GM21526 (cell line): ENCODE data around the gene PLXNC1.

Source experiments
- ATAC-seq: cut with Tn5 transposase; IDR thresholded peaks from one replicate; pipeline ENCODE4 v1.9.1; 2021; ENCODE audit warnings: moderate library complexity; ENCODE audit not compliant: unreplicated experiment, low FRiP score

Gene PLXNC1

DNA sequence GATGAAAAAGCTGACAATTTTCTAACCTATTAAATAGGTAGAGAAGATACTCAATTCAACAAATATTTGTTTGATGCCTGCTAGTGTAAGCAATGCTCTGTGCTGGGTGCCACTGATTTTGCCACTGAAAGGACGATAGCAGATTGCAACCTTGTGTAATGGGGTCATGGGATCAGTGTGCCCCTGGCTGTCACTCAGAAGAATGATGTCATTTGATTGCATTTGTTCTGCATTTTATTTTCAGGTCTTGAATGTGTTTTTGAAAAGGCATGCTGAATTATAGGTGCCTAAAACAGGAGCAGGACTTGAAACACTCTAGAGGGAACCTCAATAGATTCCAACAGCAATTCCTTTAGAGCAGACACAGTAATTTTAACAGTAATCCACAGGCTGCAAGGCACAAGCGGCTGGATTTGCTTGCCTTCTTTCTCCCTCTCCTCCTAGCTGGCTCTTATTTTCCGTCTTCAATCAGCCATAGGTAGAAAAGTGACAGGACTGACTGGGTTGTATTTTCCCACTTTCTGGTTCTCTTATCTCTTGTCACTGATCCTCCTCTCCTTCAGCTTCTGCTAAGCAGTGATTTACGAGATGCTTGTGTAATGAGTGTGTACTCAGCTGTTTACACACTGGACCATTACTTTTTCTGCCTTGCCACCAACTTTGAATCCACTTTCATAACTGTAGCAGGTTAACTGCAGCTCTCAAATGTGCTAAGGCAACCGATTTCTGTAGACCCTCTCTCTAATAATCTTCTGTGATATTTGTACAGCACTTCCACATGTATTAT is 4.1 kb downstream of the PLXNC1 start:
- no peak for ATAC-seq

GRCh38 chr12:94157181-94157580 is 8.8 kb downstream of the PLXNC1 start:
- ATAC-seq: no peak

DNA sequence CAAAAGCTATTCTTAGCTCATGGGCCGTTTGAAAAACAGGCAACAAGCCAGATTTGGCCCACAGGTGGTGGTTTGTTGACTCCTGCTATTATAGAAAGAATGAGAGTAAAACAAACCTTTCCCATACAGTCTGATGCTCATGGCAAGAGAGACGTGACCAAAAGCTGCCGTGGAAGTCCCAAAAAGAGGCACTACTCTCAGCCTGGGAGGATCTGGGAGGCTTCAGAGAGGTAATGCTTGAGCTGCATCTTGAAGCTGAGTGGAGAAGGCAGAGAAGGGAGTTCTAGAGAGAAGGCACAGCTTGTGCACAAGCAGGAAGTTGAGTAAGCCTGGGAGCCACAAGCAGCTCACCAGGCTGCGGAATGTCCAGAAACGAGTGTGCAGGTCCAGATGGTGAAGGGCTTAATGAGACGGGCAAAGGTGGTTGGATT is 9.6 kb downstream of the PLXNC1 start:
- ATAC-seq: no peak

DNA sequence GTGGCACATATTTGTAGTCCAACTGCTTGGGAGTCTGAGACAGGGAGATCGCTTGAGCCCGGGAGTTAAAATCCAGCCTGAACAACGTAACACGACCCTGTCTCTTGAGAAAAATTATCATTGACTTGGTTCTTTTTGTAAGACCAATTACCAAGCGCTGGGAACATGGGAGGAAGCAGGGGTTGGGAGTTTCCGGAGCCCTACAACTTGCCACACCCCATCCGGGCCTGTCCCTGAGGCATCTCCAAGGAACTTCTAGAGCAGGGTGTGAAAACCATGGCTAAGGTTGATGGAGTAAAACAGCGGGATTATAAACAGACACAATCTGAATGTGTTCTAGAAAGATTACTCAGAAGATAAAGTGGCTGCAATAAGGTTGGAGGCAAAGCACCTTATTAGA is 10.3 kb downstream of the PLXNC1 start:
- ATAC-seq: no peak

- no peak for ATAC-seq
These were observed 13.7 kb downstream of the PLXNC1 start for GRCh38 chr12:94162108-94162507.

- no peak for ATAC-seq
These were observed 15.5 kb downstream of the PLXNC1 start for GRCh38 chr12:94163850-94164249.

GRCh38 chr12:94165138-94165537 is 16.8 kb downstream of the PLXNC1 start:
- no peak for ATAC-seq

GRCh38 chr12:94165670-94166364 is 17.4 kb downstream of the PLXNC1 start:
- no peak for ATAC-seq

DNA sequence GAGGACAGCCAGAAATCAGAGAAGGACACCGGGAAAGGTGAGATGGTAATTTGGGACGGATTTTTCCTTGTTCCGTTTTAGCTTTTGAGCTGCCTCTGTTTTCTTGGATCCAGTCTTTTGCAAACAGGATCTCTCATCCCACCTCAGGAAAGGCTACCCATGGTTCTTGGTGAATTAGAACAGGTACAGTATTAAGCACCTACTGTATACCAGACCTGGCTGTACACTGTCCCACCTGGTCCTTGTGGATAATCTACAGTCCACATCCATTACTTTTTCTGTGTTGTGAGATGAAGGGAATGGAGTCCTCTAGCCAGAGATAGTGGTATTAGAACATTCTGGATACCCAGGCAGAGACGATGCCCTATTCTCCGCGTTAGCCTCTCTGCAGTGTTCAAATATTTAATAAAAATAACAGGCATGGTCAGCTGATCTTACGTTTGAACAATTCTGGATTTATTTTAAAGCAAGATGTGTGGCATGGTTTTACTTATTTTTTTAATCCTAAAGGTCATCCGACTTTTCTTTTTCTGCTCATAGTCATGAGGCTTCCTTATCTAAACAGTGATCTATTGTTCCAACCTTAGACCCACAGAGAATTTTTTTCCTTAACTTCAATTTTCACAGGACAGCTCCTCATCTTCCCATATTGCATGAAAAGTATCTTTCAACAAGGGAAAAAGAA is 18.8 kb downstream of the PLXNC1 start:
- ATAC-seq: no peak

GRCh38 chr12:94167756-94168416 is 19.5 kb downstream of the PLXNC1 start:
- ATAC-seq: no peak

GRCh38 chr12:94169495-94169894 is 21.1 kb downstream of the PLXNC1 start:
- no peak for ATAC-seq

- no peak for ATAC-seq
These were observed 21.8 kb downstream of the PLXNC1 start for GRCh38 chr12:94169966-94170689.

DNA sequence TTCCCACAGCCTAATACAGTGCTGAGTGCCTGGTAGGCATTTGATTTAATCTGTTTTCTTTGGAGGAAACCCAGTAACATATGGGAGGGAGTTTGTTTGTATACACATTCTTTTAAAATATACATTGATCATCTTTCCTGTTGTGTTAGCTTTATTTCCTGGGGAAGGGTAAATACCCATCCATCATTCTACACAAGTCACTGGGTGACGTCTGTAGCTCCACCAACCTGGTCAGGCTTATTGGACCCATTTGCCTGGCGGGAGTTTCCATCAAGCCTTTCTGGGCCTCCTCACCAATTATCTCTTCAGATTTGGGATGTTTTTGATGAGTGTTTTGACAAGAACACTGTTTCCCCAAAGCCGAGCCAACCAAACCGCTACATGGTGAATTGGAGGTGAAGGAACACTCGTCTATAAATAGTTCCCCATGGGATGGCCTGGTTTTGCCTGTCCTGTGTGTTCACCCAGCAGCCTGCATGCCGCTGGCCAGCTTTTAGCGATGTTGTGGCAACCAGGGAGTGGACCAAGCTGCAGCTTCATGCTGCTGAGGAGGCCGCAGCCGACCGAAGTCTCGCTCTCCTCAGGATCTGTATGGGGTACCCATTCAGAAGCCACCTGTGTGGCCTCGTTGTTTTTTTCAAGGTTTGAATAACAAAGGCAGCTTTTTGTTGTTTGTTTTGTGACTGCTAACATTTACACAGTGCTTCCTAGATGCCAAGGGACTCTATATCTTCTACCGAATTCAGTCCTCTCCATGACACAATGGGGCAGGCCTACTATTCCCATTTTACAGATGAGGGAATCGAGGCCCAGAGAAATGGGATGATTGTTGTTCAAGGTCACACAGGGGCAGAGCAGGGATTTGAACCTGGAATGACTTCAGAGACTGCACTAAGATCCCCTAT is 22.6 kb downstream of the PLXNC1 start:
- no peak for ATAC-seq

DNA sequence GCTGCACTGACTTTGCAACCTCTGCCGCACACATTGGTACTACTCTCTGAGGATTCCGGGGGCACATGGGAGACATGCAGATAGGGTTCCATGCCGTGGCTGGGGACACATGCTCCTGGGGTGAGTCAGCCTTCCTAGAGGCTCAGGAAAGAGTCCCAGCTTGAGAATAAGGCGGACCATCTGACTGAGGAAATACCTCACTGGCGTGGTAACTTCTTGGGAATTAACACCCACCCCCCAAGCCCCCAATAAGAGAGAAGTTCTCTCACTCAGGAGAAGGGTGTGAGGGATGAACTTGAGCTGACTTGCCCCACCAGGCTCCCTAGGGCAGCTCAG is 23.2 kb downstream of the PLXNC1 start:
- ATAC-seq: no peak

GRCh38 chr12:94172031-94172430 is 23.7 kb downstream of the PLXNC1 start:
- no peak for ATAC-seq

GRCh38 chr12:94172973-94173372 is 24.6 kb downstream of the PLXNC1 start:
- no peak for ATAC-seq

- ATAC-seq: peak; percentile 52
These were observed 25.4 kb downstream of the PLXNC1 start for GRCh38 chr12:94173660-94174265.

GRCh38 chr12:94174576-94174975 is 26.2 kb downstream of the PLXNC1 start:
- no peak for ATAC-seq
